GM23338 (cell line): ENCODE results near the gene HDAC11.

Experiments used
- CREB1 ChIP-seq: fragments of 250-450 bp; sonication (Bioruptor Pico); IDR thresholded peaks from 2 replicates; pipeline ENCODE4 v1.5.0; 2020; ENCODE audit warnings: low read depth, mild to moderate bottlenecking, moderate library complexity
- CTCF ChIP-seq, 2 experiments: fragments of 200-600 bp in 1 of 2; sonication (generic) in 1 of 2; conservative IDR thresholded peaks; 2 replicates each; pipeline versions ENCODE4 v1.5.1 to v1.6.1; 2016 to 2017; ENCODE audit warnings: antibody characterized with exemption in 2 of 2, low read depth in 2 of 2, mild to moderate bottlenecking in 2 of 2, moderate library complexity in 1 of 2
- EZH2phosphoT487 ChIP-seq: fragments of 200-600 bp; sonication (generic); IDR thresholded peaks from one replicate; pipeline ENCODE4 v1.8.1; 2018; ENCODE audit warnings: antibody characterized with exemption; ENCODE audit not compliant: unreplicated experiment
- POLR2AphosphoS5 ChIP-seq: IDR thresholded peaks from 2 replicates; pipeline ENCODE4 v1.6.1; 2016; ENCODE audit warnings: antibody characterized with exemption, low read depth
- REST ChIP-seq: IDR thresholded peaks from one replicate; pipeline ENCODE4 v1.6.1; 2018; ENCODE audit warnings: antibody characterized with exemption; ENCODE audit not compliant: unreplicated experiment
- ZNF114 ChIP-seq: fragments of 250-450 bp; sonication (Bioruptor Pico); IDR thresholded peaks from 2 replicates; pipeline ENCODE4 v1.5.0; 2020; ENCODE audit warnings: mild to moderate bottlenecking, moderate library complexity

GRCh38 chr3:13519006-13519791, 39.1 kb downstream of the HDAC11 start:
- TF ChIP-seq CTCF (conservative IDR thresholded peaks at IDR 0.05; ENCODE audit: low read depth in 2 of 2) (peak; percentile 16 to 42; a peak in 3 of 4 replicates), REST (no peak), ZNF114 (CRISPR knock-in tag) (no peak), CREB1 (CRISPR knock-in tag) (no peak), POLR2AphosphoS5 (no peak), EZH2phosphoT487 (no peak)
